Esophagus squamous epithelium (tissue), 5 donors: ENCODE data around the gene RYR3. TPM values are rescaled to one million over a fixed set of nuclear protein-coding genes. Genes with fewer than 3 reads are reported as not detected.

ENCODE experiments used
- DNase-seq: peaks from one replicate; lab custom pipeline; 2025; lab: John Stamatoyannopoulos, UW
- H3K27ac ChIP-seq, 4 donors: fragments of 200-600 bp; sonication (generic); one replicate each; pipeline ENCODE4 v1.5.1; 2016 to 2019; ENCODE audit warnings: mild to moderate bottlenecking in 1 of 4
- H3K27me3 ChIP-seq, 4 donors: fragments of 200-600 bp; sonication (generic); 1 replicate in 3 of 4; 2 replicates in 1 of 4; pipeline versions ENCODE4 v1.5.1 to v1.6.0; 2017 to 2021; ENCODE audit warnings: antibody characterized with exemption in 1 of 4
- H3K36me3 ChIP-seq, 3 donors: fragments of 200-600 bp; sonication (generic); one replicate each; pipeline ENCODE4 v1.5.1; 2016 to 2019
- H3K4me1 ChIP-seq, 3 donors: fragments of 200-600 bp; sonication (generic); one replicate each; pipeline ENCODE4 v1.5.1; 2017 to 2019
- H3K4me3 ChIP-seq, 4 donors: fragments of 200-600 bp; sonication (generic); 1 replicate in 3 of 4; 2 replicates in 1 of 4; pipeline ENCODE4 v1.5.1; 2016 to 2019; ENCODE audit warnings: mild to moderate bottlenecking in 2 of 4, moderate library complexity in 1 of 4
- H3K9me3 ChIP-seq, 3 donors: fragments of 200-600 bp; sonication (generic); one replicate each; pipeline ENCODE4 v1.5.1; 2016 to 2019
- CTCF ChIP-seq, 6 experiments: fragments of 450-650 bp in 4 of 6; fragments of 200-600 bp in 2 of 6; sonication (generic) in 2 of 6; IDR thresholded peaks; one replicate each; pipeline ENCODE4 v1.5.1; 2016 to 2019; ENCODE audit warnings: antibody characterized with exemption in 6 of 6, mild to moderate bottlenecking in 4 of 6, moderate library complexity in 4 of 6
- POLR2A ChIP-seq, 4 donors: fragments of 450-650 bp; IDR thresholded peaks; one replicate each; pipeline ENCODE4 v1.6.1; 2017; ENCODE audit warnings: antibody characterized with exemption in 4 of 4, mild to moderate bottlenecking in 4 of 4, moderate library complexity in 3 of 4
- WGBS, 2 donors: methylation state at CpG; one replicate each; pipeline ENCODE4 v1.1.5; 2018; 5-methylcytosine and 5-hydroxymethylcytosine counted together
- intact Hi-C: fragments of 100-400 bp; cut with DNase I; formaldehyde crosslinking; loops from one replicate; pipeline ENCODE4 v1.15.0; 2022
- total RNA-seq, 4 donors: library from RNA; depleted of rRNA; stranded (reverse); fragments of >200 nt; gene quantifications; one replicate each; pipeline ENCODE4 v1.1.0, GENCODE V29; 2016
- donor health status: DM: yes; HTN: yes; CAD: no.

Gene RYR3
- total RNA-seq, 4 donors from 2014 or later = 0.15 to 4.2 (median 0.43) TPM

DNA sequence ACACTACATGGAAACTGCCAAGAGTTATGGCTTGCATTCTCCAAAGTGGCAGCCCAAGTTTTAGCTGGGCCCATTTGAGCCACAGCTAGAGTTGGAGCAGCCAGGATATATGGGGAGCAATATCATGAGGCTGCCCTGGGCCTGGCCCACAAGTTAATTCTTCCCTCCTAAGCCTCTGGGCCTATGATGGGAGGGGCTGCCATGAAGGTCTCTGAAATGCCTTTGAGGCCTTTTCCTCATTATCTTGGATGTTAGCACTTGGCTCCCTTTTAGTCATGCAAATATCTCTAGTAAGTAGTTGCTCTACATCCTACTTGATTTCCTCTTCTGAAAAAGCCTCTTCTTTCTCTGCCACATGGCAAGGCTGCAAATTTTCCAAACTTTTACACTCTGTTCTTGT, 400.0 kb downstream of the RYR3 start:
- Histone ChIP-seq H3K4me3 (no peak overlapping the region), H3K4me1 (peaks cover 0 to 7% (median 0%) of the 10 kb centered on the region in 3 donors), H3K27me3 (no peaks in the 10 kb centered on the region), H3K27ac (no peak overlapping the region), H3K9me3 (peaks cover 0 to 13% (median 6%) of the 10 kb centered on the region in 3 donors), H3K36me3 (no peaks in the 10 kb centered on the region)
- intact Hi-C loops = no loop called here
- TF ChIP-seq POLR2A (IDR thresholded peaks at IDR 0.05) (no peak), CTCF (IDR thresholded peaks at IDR 0.05) (no peak)
- DNase-seq = no peak

GRCh38 chr15:33716025-33716424, 405.3 kb downstream of the RYR3 start:
- 29 to 52% methylated on average over 5 of the region's 5 CpGs for WGBS, 2 donors
- TF ChIP-seq CTCF (IDR thresholded peaks at IDR 0.05) = no peak
- TF ChIP-seq POLR2A (IDR thresholded peaks at IDR 0.05) = no peak
- no peak overlapping the region for H3K4me3 ChIP-seq
- no peak for DNase-seq
- peaks cover 0 to 4% (median 0%) of the 10 kb centered on the region in 3 donors for H3K9me3 ChIP-seq
- no peak overlapping the region for H3K27ac ChIP-seq
- H3K27me3 ChIP-seq = no peaks in the 10 kb centered on the region
- no peaks in the 10 kb centered on the region for H3K4me1 ChIP-seq
- no peaks in the 10 kb centered on the region for H3K36me3 ChIP-seq
- intact Hi-C loops = no loop called here

GRCh38 chr15:33720952-33721351, 410.2 kb downstream of the RYR3 start:
- peaks cover 0 to 5% (median 0%) of the 10 kb centered on the region in 4 donors for H3K27me3 ChIP-seq
- WGBS, 2 donors = 84 to 88% methylated on average over 5 of the region's 5 CpGs
- intact Hi-C loops = no loop called here
- TF ChIP-seq POLR2A (IDR thresholded peaks at IDR 0.05) = no peak
- no peak for TF ChIP-seq CTCF (IDR thresholded peaks at IDR 0.05)
- H3K9me3 ChIP-seq = no peaks in the 10 kb centered on the region
- no peaks in the 10 kb centered on the region for H3K36me3 ChIP-seq
- no peak overlapping the region for H3K27ac ChIP-seq
- no peaks in the 10 kb centered on the region for H3K4me1 ChIP-seq
- no peak overlapping the region for H3K4me3 ChIP-seq
- no peak for DNase-seq

DNA sequence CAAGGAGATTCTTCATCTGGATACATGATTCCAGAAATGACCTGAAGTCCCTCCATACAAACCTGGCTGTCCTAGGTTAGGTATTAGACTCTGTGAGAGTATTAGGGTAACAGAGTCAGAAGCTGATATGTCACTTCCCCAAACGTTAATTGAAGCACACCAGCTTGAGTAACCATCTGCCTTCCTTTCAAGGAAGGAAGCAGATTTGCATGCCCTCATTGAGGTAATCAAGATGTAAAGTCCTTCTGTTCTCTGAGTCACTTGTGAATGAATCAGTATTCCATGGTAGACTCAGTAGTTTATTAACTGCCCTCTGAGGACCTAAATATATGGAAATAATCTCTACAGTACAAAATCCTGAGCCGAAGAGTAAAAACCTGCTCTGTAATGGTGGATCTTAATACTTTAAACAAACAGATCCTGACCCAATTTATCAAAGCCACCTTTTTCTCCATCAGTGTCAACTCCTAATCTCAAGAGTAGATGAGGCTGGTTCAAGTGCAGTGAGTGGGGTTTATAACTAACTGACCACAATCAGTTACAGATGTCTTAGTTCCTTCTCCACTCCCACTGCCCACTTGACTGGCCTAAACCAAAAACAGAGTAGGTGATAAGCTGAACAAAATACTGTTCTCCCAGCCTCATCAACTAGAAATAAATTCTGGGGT, 411.4 kb downstream of the RYR3 start:
- H3K27ac ChIP-seq = no peak overlapping the region
- H3K4me1 ChIP-seq = no peaks in the 10 kb centered on the region
- TF ChIP-seq CTCF (IDR thresholded peaks at IDR 0.05) (no peak), POLR2A (IDR thresholded peaks at IDR 0.05) (no peak)
- no peak for DNase-seq
- H3K27me3 ChIP-seq = peaks cover 0 to 5% (median 0%) of the 10 kb centered on the region in 4 donors
- no peaks in the 10 kb centered on the region for H3K9me3 ChIP-seq
- H3K4me3 ChIP-seq = no peak overlapping the region
- WGBS, 2 donors = 28 to 43% methylated on average over 2 of the region's 2 CpGs
- intact Hi-C loops = no loop called here
- no peaks in the 10 kb centered on the region for H3K36me3 ChIP-seq

DNA sequence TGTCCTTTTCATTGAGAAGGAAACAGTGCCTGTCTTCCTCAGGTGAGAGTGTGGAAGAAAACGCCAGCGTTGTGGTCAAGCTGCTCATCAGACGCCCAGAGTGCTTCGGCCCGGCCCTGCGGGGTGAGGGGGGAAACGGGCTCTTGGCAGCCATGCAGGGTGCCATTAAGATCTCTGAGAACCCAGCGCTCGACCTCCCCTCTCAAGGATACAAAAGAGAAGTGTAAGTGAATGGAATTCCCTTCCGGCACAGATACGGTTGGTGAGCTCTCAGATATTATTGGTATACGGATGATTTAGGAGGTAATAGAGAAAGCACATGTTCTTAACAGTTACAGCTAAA, 411.9 kb downstream of the RYR3 start:
- no peaks in the 10 kb centered on the region for H3K36me3 ChIP-seq
- TF ChIP-seq CTCF (IDR thresholded peaks at IDR 0.05) (no peak), POLR2A (IDR thresholded peaks at IDR 0.05) (no peak)
- peaks cover 0 to 5% (median 0%) of the 10 kb centered on the region in 4 donors for H3K27me3 ChIP-seq
- no peak overlapping the region for H3K27ac ChIP-seq
- H3K4me1 ChIP-seq = no peaks in the 10 kb centered on the region
- no peak for DNase-seq
- whole genome bisulfite sequencing, 2 donors = 94 to 95% methylated on average over 5 to 10 of the region's 12 CpGs
- H3K9me3 ChIP-seq = no peaks in the 10 kb centered on the region
- intact Hi-C loops = no loop called here
- no peak overlapping the region for H3K4me3 ChIP-seq
